GM18909 (cell line): Measurements from ENCODE around the gene DUSP22.

Experiments
- ATAC-seq: cut with Tn5 transposase; IDR thresholded peaks from one replicate; pipeline ENCODE4 v1.9.1; 2021; ENCODE audit warnings: mild to moderate bottlenecking; ENCODE audit not compliant: unreplicated experiment, poor library complexity

The DUSP22 gene

GRCh38 chr6:347232-347631, 54.9 kb downstream of the DUSP22 start:
- peak; percentile 79 for ATAC-seq

- no peak for ATAC-seq
These were observed 55.9 kb downstream of the DUSP22 start for GRCh38 chr6:347951-348859.

- ATAC-seq: no peak
These were observed 56.6 kb downstream of the DUSP22 start for GRCh38 chr6:348860-349396.

DNA sequence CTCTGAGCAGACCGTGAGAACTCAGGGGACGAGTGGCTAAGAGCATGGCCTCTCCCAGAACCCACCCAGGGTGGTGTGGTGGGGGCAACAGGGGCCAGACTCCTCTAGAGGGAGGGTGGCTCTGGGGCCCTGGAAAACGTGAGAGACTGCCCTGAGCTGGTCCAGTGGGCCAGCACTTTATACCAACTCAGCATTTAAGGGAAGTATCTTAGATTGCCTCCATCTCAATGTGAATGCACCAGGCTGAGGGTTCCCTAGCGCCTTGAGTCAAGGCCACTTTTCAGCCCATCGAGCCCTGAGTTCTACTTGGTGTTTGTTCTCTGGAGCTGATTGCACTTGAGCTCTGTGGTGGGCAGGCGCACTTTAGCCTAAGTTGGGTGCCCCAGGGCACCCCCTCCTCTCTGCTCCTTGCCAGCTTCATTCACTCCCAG, 57.2 kb downstream of the DUSP22 start:
- no peak for ATAC-seq

DNA sequence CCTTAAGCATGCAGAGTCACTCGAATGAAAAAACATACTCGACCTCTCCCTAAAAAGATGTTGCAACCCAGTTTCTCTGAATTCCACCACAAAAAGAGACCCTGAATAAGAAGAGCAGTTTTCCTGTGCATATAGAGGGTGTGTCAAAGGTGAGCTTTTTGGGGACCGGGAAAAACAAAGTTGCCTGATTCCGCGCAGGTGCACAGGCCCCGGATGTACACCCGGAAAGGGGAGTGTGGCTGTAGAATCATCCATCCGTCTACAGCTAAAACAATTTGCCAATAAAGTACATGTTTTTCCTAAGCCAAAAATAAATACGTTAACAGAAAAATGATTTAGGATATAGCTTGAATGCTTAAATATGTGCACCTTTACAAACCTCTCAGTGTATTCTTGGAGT, 58.1 kb downstream of the DUSP22 start:
- no peak for ATAC-seq

DNA sequence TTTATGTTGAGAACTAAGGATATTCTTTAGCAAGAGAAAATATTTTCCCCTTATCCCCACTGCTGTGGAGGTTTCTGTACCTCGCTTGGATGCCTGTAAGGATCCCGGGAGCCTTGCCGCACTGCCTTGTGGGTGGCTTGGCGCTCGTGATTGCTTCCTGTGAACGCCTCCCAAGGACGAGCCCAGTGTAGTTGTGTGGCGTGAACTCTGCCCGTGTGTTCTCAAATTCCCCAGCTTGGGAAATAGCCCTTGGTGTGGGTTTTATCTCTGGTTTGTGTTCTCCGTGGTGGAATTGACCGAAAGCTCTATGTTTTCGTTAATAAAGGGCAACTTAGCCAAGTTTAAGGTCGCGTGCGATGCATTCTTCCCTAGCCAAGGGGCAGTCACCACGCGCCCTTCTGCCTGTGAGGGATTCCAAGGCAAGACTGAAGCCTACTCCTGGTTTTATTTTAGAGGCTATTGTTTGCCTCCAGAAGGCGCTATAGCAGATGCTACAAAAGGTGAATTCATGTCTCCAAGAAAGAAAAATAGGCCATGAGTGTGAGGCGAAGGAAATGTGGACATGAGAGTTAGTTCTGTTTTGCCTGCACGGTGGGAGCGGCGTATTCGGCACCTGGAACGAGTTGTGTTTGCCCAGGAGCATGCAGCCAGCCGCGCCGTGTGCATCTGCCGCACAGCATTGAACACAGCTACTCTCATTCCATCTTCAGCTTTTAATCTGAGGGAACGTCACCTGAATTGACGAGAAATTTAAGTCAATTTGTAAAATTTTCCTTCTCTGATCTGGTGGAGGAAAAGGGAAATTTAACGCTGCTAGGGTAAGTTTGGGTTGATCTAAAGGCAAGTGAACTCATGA, 59.0 kb downstream of the DUSP22 start:
- ATAC-seq: no peak

DNA sequence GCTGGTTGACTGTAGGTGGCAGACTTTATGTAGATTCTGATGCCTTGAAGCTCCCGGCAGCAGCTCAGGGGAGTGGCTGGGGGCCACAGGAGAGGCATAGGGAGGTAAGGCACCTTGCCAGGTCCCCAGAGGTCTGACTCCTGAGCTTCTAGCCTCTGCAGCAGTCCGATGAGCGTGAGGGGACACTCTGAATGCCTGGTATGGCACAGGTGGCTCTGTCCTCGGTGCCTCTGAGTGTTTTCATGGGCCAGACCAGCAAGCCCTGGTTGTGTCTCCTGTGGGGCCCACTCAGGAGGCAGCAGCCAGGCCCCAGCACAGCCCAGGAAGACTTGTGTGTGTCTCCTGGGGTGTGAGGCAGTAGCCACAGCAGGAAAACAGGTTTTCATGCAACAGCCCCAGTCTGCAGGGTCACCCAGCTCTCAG, 59.6 kb downstream of the DUSP22 start:
- ATAC-seq: no peak

DNA sequence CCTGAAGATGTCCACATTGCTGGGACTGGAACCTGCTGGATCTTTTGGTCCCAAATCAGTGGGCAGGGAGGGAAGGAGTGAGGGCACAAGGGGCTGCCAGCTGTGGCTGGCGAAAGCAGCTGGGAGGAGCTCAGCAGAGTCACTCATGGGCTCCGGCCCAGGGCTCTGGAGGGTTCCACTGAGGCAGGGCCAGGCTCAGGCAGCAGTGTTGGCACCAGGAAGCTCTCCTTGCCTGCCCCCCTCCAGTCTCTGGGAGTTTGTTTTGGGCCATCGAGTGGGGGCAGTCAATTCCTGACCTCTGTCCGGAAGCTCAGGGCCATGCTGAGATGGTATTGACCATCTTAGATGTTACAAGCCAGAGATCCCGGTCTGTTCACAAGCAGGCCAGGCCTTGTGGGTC, 60.2 kb downstream of the DUSP22 start:
- ATAC-seq: no peak

DNA sequence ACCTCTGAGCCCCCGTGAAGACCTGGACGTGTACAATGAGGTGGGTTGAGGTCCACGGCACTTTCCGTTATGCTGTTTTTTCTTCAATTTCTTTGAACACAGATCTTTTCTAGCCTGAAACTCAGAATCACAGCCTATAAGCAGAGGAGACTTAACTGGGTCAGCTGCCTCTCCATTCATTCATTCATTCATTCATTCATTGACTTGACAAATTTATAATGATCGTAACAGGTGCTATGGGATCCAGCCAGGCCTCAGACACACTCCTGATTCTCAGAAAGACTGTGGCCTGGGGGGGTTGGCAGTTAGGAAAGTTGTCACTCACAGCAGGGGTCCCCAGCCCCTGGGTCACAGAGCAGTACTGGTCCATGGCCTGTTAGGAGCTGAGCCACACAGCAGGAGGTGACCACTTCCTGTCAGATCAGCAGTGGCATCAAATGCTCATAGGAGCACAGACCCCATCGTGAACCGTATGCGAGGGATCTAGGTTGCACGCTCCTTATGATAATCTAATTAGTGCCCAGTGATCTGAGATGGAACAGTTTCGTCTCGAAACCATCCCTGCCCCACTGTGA, 60.7 kb downstream of the DUSP22 start:
- ATAC-seq: no peak

DNA sequence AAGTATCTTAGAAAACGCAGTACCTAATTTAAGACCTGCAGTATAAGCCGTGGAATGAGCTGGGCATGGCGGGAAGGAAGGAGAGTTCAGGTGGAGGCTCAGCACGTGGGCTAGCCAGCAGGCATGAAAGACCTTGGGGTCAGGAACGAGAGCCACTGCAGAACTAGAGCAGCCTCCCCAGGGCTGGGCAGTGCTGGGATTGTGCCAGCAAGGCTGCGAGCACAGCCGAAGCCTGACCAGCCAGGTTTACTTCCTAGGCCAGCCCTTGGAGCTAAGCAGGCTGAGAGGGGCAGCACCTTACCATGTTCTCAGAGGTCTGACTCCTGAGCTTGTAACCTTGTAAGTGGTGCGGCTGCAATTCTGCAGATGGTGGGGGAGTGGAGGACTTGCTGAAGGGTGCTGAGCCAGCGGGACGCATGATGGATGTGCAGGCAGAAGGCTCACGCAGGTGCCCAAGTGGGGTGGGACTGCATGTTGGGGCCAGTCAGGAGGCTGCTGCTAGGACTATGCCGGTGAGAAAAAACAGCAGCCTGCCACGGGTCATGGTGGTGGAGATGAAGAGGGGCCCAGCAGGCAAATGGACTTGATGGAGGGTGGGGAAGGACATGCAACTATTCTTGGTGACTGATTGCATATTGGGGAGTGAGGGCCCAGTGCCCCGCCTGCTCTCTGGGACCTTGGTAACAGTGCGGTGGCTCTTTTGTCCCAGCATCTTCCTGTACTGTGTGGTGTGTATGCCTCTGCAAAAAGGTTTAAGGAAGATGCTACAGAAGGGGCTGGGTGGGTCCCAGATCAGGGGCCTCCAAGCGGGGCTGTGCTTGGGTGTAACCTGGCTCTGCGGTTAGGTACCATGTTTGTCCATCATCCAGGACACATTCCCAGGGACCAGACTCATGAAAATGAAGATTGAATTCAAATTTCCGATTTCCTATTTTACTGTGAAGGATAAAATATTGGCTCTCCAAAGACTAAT, 61.6 kb downstream of the DUSP22 start:
- no peak for ATAC-seq

- no peak for ATAC-seq
These were observed 62.5 kb downstream of the DUSP22 start for GRCh38 chr6:354631-355280.

DNA sequence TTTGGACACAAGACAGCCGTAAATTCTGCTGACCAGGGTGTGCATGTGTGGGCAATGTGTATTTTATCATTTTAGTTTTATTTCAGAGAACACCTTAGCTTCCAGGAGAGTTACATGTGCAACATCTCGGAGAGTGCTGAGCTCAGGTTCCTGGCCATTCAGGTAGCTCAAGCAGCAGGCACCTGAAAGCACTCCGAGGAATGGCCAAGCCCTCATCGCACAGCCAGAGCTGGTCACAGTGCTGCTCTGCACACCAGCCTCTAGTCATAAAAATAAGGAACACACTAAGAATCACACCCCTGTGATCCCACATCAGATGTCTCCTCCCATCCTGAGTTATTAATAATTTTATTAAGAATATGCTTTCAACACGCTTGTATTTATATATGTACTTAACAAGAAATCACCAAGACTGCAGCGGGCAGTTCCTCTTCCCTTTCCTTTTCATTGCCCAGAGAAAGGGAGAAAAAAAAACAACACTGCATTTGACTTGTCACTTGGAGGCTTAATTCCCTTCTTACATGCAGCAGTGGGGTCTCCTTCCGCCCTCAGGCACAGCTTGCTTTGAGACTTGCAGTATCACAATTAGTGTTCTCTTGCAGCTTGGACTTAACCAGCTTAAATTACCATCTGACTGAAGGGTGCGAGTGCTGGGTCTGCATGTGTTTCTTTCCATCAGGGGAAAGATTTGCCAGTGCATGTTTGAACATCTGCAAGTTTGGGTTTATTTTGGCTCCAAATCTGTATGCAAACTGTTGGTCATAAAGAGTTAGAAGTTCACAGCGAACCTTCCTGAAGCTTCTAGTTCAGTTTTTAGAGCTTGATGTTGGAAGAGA, 63.3 kb downstream of the DUSP22 start:
- ATAC-seq: no peak

GRCh38 chr6:356828-357251, 64.6 kb downstream of the DUSP22 start:
- no peak for ATAC-seq

DNA sequence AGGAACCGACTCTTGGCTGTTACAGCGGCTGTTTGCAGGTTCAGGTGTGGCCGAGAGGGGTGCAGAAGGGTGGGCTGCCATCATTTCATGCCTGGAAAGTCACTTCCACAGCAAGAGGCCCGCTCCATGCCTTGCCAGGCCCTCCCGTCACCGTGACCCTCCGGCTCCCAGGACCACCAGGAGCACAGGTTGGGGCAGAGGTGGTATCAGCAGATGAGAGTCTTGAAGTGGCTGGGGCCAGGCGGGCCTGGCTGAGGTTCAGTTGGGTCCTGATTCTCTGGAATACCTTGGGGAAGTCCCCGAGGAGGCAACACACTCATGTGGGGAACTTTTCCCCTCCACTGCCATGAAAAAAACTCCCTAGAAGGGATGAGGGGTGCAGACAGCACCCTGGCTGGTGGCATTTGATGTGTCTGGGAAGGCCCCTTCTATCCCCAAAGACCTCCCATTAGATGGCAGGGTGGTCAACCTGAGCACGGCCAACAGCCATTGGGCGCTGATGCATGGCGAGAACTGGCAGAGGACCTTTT, 65.0 kb downstream of the DUSP22 start:
- ATAC-seq: no peak

GRCh38 chr6:357791-358341, 65.6 kb downstream of the DUSP22 start:
- no peak for ATAC-seq

- no peak for ATAC-seq
These were observed 66.1 kb downstream of the DUSP22 start for GRCh38 chr6:358432-358831.

DNA sequence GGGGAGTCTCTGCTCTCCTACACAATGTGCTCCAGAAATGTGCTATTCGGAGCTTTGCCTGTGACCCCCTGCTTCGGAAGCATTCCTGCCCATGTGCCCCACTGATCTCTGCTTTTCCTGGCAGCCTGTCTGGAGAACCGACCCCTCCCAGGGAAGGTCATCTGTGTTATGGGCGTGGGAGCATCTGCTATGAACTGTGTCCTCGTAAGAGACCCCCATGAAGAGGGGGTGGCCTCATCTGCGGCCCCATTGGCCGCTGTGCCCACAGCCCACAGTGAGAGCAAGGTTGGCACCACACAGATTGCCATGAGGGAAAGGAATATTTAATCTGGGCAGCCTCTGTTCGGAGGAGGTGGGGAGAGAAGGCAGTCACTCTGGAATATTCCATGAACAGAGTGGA, 66.6 kb downstream of the DUSP22 start:
- ATAC-seq: no peak
